Measurements from ENCODE around the gene KDM8. TPM values are rescaled to one million over a fixed set of nuclear protein-coding genes. Genes with fewer than 3 reads are reported as not detected.

KDM8 gene
- total and polyA plus RNA-seq, 2 donors (not counting 3 experiments of a cell fraction or from before 2014, with no cell fraction given), result 5.1 to 8.4 TPM

- no TSS peak for BruUV-seq (replicated peaks)
- H3K9me3 ChIP-seq (replicated peaks; ENCODE audit: control insufficient read depth, insufficient read depth, low read length), result no peaks in the 10 kb centered on the region
- POLR2A ChIA-PET, result no interaction called here
- H3K36me3 ChIP-seq (ENCODE audit: control insufficient read depth in 2 of 2, extremely low read depth in 1 of 2, insufficient read depth in 2 of 2, low read length in 2 of 2), result peaks cover 0 to 13% of the 10 kb centered on the region in 2 experiments
- no peaks in the 10 kb centered on the region for H4K20me1 ChIP-seq (replicated peaks; ENCODE audit: control insufficient read depth, extremely low read depth, insufficient read depth, low read length)
- FAIRE-seq (no peak), DNase-seq (ENCODE audit: low read depth, low spot score) (no peak)
- CTCF ChIA-PET, result interaction anchor here (2.3 to 15.6 kb wide), 2 partner anchors 123 to 136 kb away, joined by 9 to 299 read pairs; no protein-coding TSS in a partner anchor
- H2AFZ ChIP-seq (ENCODE audit: low read depth, low read length), result no peak overlapping the region
- no peak overlapping the region for H3K4me3 ChIP-seq (replicated peaks in 1 of 3; ENCODE audit: insufficient read depth in 1 of 3, low read depth in 1 of 3, low read length in 3 of 3)
- H3K79me2 ChIP-seq (ENCODE audit: control insufficient read depth, insufficient read depth, low read length), result no peaks in the 10 kb centered on the region
- peaks cover 22% of the 10 kb centered on the region for H3K4me1 ChIP-seq (ENCODE audit: control insufficient read depth, extremely low read depth, insufficient read depth, low read length)
- H3K27me3 ChIP-seq (ENCODE audit: control insufficient read depth in 2 of 2, insufficient read depth in 2 of 2, low read length in 2 of 2), result no peaks in the 10 kb centered on the region
- no peaks in the 10 kb centered on the region for H3K9me1 ChIP-seq (replicated peaks; ENCODE audit: control insufficient read depth, extremely low read depth, insufficient read depth, low read length)
- TF ChIP-seq FOS (IDR thresholded peaks at IDR 0.05; ENCODE audit: borderline replicate concordance, insufficient read depth, low read length) (no peak), JUN (IDR thresholded peaks at IDR 0.05; ENCODE audit: borderline replicate concordance, insufficient read depth, insufficient read length, low read depth) (no peak), MYC (IDR thresholded peaks at IDR 0.05; ENCODE audit: low read depth, low read length) (no peak), EZH2 (IDR thresholded peaks at IDR 0.05; ENCODE audit: borderline replicate concordance, low read depth, low read length, severe bottlenecking) (no peak), POLR2A (IDR thresholded peaks at IDR 0.05; ENCODE audit: low read depth, low read length) (no peak), POLR2AphosphoS5 (IDR thresholded peaks at IDR 0.05; ENCODE audit: insufficient read depth, low read depth, low read length) (no peak), GATA2 (IDR thresholded peaks at IDR 0.05; ENCODE audit: insufficient read depth, insufficient read length, low read depth, low read length) (no peak)
- TF ChIP-seq, protein P1, sequence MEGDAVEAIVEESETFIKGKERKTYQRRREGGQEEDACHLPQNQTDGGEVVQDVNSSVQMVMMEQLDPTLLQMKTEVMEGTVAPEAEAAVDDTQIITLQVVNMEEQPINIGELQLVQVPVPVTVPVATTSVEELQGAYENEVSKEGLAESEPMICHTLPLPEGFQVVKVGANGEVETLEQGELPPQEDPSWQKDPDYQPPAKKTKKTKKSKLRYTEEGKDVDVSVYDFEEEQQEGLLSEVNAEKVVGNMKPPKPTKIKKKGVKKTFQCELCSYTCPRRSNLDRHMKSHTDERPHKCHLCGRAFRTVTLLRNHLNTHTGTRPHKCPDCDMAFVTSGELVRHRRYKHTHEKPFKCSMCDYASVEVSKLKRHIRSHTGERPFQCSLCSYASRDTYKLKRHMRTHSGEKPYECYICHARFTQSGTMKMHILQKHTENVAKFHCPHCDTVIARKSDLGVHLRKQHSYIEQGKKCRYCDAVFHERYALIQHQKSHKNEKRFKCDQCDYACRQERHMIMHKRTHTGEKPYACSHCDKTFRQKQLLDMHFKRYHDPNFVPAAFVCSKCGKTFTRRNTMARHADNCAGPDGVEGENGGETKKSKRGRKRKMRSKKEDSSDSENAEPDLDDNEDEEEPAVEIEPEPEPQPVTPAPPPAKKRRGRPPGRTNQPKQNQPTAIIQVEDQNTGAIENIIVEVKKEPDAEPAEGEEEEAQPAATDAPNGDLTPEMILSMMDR (IDR thresholded peaks at IDR 0.05; ENCODE audit: extremely low read depth in 1 of 2, insufficient read depth in 1 of 2, low read depth in 1 of 2, low read length in 2 of 2), result no peak
- TF ChIP-seq, protein P2, sequence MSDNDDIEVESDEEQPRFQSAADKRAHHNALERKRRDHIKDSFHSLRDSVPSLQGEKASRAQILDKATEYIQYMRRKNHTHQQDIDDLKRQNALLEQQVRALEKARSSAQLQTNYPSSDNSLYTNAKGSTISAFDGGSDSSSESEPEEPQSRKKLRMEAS (IDR thresholded peaks at IDR 0.05; ENCODE audit: insufficient read depth, insufficient read length), result no peak
- no peak overlapping the region for H3K9ac ChIP-seq (replicated peaks; ENCODE audit: extremely low read depth, insufficient read depth, low read length)
- no peak overlapping the region for H3K4me2 ChIP-seq (ENCODE audit: insufficient read depth, low read length)
- dilution Hi-C loops (cut with MboI; ENCODE audit: extremely low pct_ligation_motif_present, low sequenced_read_pairs), result no loop called here
- intact Hi-C loops (cut with micrococcal nuclease), result no loop called here
- no peak overlapping the region for H3K27ac ChIP-seq (ENCODE audit: insufficient read depth, low read depth, low read length)
Observed at GRCh38 chr16:27231692-27232060, 28.4 kb downstream of the KDM8 start.
